Esophagus muscularis mucosa (tissue), 4 donors: ENCODE data around the gene PSMD11. TPM values are rescaled to one million over a fixed set of nuclear protein-coding genes. Genes with fewer than 3 reads are reported as not detected.

Experiments used
- DNase-seq: peaks from one replicate; pipeline ENCODE4 v3.0.0-alpha.2; 2017; ENCODE audit errors: extremely low spot score
- H3K27ac ChIP-seq, 4 donors: fragments of 200-600 bp; sonication (generic); replicated peaks in 1 of 4; 1 replicate in 3 of 4; 2 replicates in 1 of 4; pipeline ENCODE4 v1.5.1; 2016 to 2019; ENCODE audit warnings: mild to moderate bottlenecking in 1 of 4
- H3K27me3 ChIP-seq, 4 donors: fragments of 200-600 bp; sonication (generic); one replicate each; pipeline versions ENCODE4 v1.5.1 to v1.6.0; 2016 to 2019
- H3K36me3 ChIP-seq, 4 donors: fragments of 200-600 bp; sonication (generic); one replicate each; pipeline ENCODE4 v1.5.1; 2016 to 2019
- H3K4me1 ChIP-seq, 4 donors: fragments of 200-600 bp; sonication (generic); one replicate each; pipeline ENCODE4 v1.5.1; 2016 to 2019
- H3K4me3 ChIP-seq, 4 donors: fragments of 200-600 bp; sonication (generic); 1 replicate in 2 of 4; 2 replicates in 2 of 4; pipeline ENCODE4 v1.5.1; 2016 to 2019; ENCODE audit warnings: mild to moderate bottlenecking in 4 of 4, moderate library complexity in 1 of 4
- H3K9me3 ChIP-seq, 4 donors: fragments of 200-600 bp; sonication (generic); 1 replicate in 3 of 4; 2 replicates in 1 of 4; pipeline ENCODE4 v1.5.1; 2016 to 2019
- CTCF ChIP-seq, 3 experiments: fragments of 200-600 bp in 2 of 3; fragments of 450-650 bp in 1 of 3; sonication (generic) in 2 of 3; IDR thresholded peaks; one replicate each; pipeline ENCODE4 v1.5.1; 2017 to 2019; ENCODE audit warnings: antibody characterized with exemption in 3 of 3, mild to moderate bottlenecking in 2 of 3, moderate library complexity in 1 of 3
- EP300 ChIP-seq: sonication (generic); formaldehyde crosslinking; IDR thresholded peaks from one replicate; pipeline ENCODE4 v1.6.1; 2017; ENCODE audit warnings: antibody characterized with exemption
- POLR2A ChIP-seq: fragments of 450-650 bp; IDR thresholded peaks from one replicate; pipeline ENCODE4 v1.6.1; 2017; ENCODE audit warnings: antibody characterized with exemption, moderate library complexity, mild to moderate bottlenecking, low read depth
- POLR2AphosphoS5 ChIP-seq, 2 donors: sonication (generic); formaldehyde crosslinking; IDR thresholded peaks; one replicate each; pipeline ENCODE4 v1.6.1; 2017; ENCODE audit warnings: antibody characterized with exemption in 2 of 2
- WGBS: methylation state at CpG from one replicate; pipeline ENCODE4 v1.1.5; 2018; 5-methylcytosine and 5-hydroxymethylcytosine counted together
- intact Hi-C: fragments of 100-400 bp; cut with DNase I; formaldehyde crosslinking; loops from one replicate; pipeline ENCODE4 v1.15.1; 2023
- total RNA-seq, 4 donors: library from RNA; depleted of rRNA; stranded (reverse); fragments of >200 nt; gene quantifications; one replicate each; pipeline versions ENCODE4 v1.1.0 to v1.2.1, GENCODE V29; 2016

PSMD11 gene
- total RNA-seq, 4 donors from 2014 or later: 39.9 to 70.2 (median 64.7) TPM

- no peaks in the 10 kb centered on the region for H3K27me3 ChIP-seq
- WGBS: 2% methylated on average over 23 of the region's 61 CpGs
- no peaks in the 10 kb centered on the region for H3K36me3 ChIP-seq
- H3K4me3 ChIP-seq: peak overlapping the region; percentile 56 to 66 (median 58)
- intact Hi-C loops: no loop called here
- TF ChIP-seq EP300 (no peak), POLR2A (no peak)
- DNase-seq: no peak
- H3K27ac ChIP-seq: no peak overlapping the region
- H3K9me3 ChIP-seq: no peaks in the 10 kb centered on the region
- H3K4me1 ChIP-seq: peaks cover 18 to 22% (median 21%) of the 10 kb centered on the region in 4 donors
These were observed 75.2 kb downstream of the PSMD11 start for GRCh38 chr17:32519228-32520103.

GRCh38 chr17:32520104-32520701, 75.9 kb downstream of the PSMD11 start:
- DNase-seq: no peak
- H3K4me3 ChIP-seq: peak overlapping the region; percentile 56 to 66 (median 58)
- intact Hi-C loops: no loop called here
- no peaks in the 10 kb centered on the region for H3K36me3 ChIP-seq
- peaks cover 18 to 22% (median 21%) of the 10 kb centered on the region in 4 donors for H3K4me1 ChIP-seq
- TF ChIP-seq POLR2AphosphoS5 (IDR thresholded peaks at IDR 0.05) (no peak), EP300 (no peak), CTCF (IDR thresholded peaks at IDR 0.05) (no peak), POLR2A (no peak)
- H3K9me3 ChIP-seq: no peaks in the 10 kb centered on the region
- no peak overlapping the region for H3K27ac ChIP-seq
- H3K27me3 ChIP-seq: no peaks in the 10 kb centered on the region
- WGBS: 47% methylated on average over 17 of the region's 17 CpGs

- no peak for DNase-seq
- Histone ChIP-seq H3K4me3 (no peak overlapping the region), H3K4me1 (peaks cover 18 to 22% (median 21%) of the 10 kb centered on the region in 4 donors), H3K27ac (no peak overlapping the region), H3K27me3 (no peaks in the 10 kb centered on the region), H3K9me3 (no peaks in the 10 kb centered on the region), H3K36me3 (no peaks in the 10 kb centered on the region)
- intact Hi-C loops: no loop called here
- TF ChIP-seq EP300 (no peak), CTCF (IDR thresholded peaks at IDR 0.05) (no peak), POLR2AphosphoS5 (IDR thresholded peaks at IDR 0.05) (no peak), POLR2A (no peak)
- 95% methylated on average over 9 of the region's 9 CpGs for WGBS
These were observed 76.6 kb downstream of the PSMD11 start for GRCh38 chr17:32520737-32521404.

GRCh38 chr17:32523017-32523680, 78.8 kb downstream of the PSMD11 start:
- Histone ChIP-seq H3K36me3 (no peaks in the 10 kb centered on the region), H3K27me3 (no peaks in the 10 kb centered on the region), H3K4me1 (peaks cover 18 to 22% (median 21%) of the 10 kb centered on the region in 4 donors), H3K4me3 (no peak overlapping the region), H3K27ac (no peak overlapping the region), H3K9me3 (no peaks in the 10 kb centered on the region)
- DNase-seq: no peak
- intact Hi-C loops: no loop called here
- WGBS: 90% methylated on average over 11 of the region's 11 CpGs
- no peak for TF ChIP-seq POLR2AphosphoS5 (IDR thresholded peaks at IDR 0.05)
- no peak for TF ChIP-seq EP300
- no peak for TF ChIP-seq POLR2A
- TF ChIP-seq CTCF (IDR thresholded peaks at IDR 0.05): no peak
